HL-60 (cell line): ENCODE measurements around the gene CELF2.

Experiments used
- DNase-seq, 2 experiments: peaks; one replicate each; pipeline ENCODE4 v3.0.0-alpha.2; 2010 to 2020; ENCODE audit warnings: low read depth in 1 of 2, low spot score in 1 of 2
- H3K27ac ChIP-seq: fragments of 250-450 bp; sonication (Bioruptor Pico); replicated peaks from 2 replicates; pipeline ENCODE4 v1.5.1; 2020; ENCODE audit warnings: mild to moderate bottlenecking, moderate library complexity
- H3K27me3 ChIP-seq: fragments of 250-450 bp; sonication (Bioruptor Pico); 2 replicates; pipeline ENCODE4 v1.5.1; 2021; ENCODE audit warnings: mild to moderate bottlenecking, moderate library complexity; ENCODE audit not compliant: insufficient read depth, poor library complexity, severe bottlenecking
- H3K4me3 ChIP-seq: replicated peaks from 2 replicates; pipeline ENCODE4 v1.5.1; 2011; ENCODE audit warnings: mild to moderate bottlenecking, control low read depth, low read length; ENCODE audit not compliant: insufficient read depth
- GABPA ChIP-seq: IDR thresholded peaks from 2 replicates; pipeline ENCODE4 v1.6.1; 2012; ENCODE audit warnings: low read depth
- POLR2AphosphoS5 ChIP-seq: IDR thresholded peaks from 2 replicates; pipeline ENCODE4 v1.6.1; 2012; ENCODE audit warnings: low read depth
- REST ChIP-seq: IDR thresholded peaks from 2 replicates; pipeline ENCODE4 v1.6.1; 2012; ENCODE audit warnings: low read depth; ENCODE audit not compliant: insufficient replicate concordance
- SPI1 ChIP-seq: IDR thresholded peaks from 2 replicates; pipeline ENCODE4 v1.6.1; 2012; ENCODE audit warnings: low read depth, mild to moderate bottlenecking, borderline replicate concordance
- TF ChIP-seq, protein P1 (sequence below): IDR thresholded peaks from one replicate; pipeline ENCODE4 v1.5.1; 2011; ENCODE audit warnings: low read length, control low read depth, inconsistent platforms; ENCODE audit not compliant: insufficient read depth

CELF2 gene

GRCh38 chr10:11081408-11081807 lies 63.7 kb downstream of the CELF2 start:
- no peak for DNase-seq
- Histone ChIP-seq H3K4me3 (no peak overlapping the region), H3K27me3 (no peaks in the 10 kb centered on the region), H3K27ac (no peak overlapping the region)
- TF ChIP-seq, protein P1, sequence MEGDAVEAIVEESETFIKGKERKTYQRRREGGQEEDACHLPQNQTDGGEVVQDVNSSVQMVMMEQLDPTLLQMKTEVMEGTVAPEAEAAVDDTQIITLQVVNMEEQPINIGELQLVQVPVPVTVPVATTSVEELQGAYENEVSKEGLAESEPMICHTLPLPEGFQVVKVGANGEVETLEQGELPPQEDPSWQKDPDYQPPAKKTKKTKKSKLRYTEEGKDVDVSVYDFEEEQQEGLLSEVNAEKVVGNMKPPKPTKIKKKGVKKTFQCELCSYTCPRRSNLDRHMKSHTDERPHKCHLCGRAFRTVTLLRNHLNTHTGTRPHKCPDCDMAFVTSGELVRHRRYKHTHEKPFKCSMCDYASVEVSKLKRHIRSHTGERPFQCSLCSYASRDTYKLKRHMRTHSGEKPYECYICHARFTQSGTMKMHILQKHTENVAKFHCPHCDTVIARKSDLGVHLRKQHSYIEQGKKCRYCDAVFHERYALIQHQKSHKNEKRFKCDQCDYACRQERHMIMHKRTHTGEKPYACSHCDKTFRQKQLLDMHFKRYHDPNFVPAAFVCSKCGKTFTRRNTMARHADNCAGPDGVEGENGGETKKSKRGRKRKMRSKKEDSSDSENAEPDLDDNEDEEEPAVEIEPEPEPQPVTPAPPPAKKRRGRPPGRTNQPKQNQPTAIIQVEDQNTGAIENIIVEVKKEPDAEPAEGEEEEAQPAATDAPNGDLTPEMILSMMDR: no peak
- TF ChIP-seq GABPA (no peak), POLR2AphosphoS5 (no peak), SPI1 (no peak), REST (no peak)

GRCh38 chr10:11082526-11082925 lies 64.9 kb downstream of the CELF2 start:
- TF ChIP-seq REST (no peak), POLR2AphosphoS5 (no peak), GABPA (no peak), SPI1 (no peak)
- TF ChIP-seq, protein P1: no peak
- no peak overlapping the region for H3K4me3 ChIP-seq

DNA sequence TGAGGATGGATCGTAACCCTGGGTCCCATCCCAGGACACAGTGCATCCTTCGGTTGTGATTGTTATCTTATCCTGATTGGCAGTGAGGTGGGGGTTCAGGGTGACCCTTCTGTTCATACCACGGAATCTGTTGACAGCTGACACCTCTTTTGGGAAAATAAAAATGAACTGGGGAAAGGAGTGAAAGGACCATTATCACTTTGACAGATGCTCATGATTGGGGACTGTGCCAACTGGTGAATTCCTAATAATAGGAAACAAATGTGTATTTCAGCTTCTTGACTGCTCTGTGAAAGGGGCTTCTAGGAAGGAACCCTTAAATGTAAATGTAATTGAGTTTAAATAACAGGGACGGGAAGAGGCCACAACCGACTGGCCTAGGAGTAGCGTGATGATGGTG lies 65.4 kb downstream of the CELF2 start:
- Histone ChIP-seq H3K27ac (no peak overlapping the region), H3K4me3 (no peak overlapping the region), H3K27me3 (no peaks in the 10 kb centered on the region)
- TF ChIP-seq POLR2AphosphoS5 (no peak), GABPA (no peak), SPI1 (no peak), REST (no peak)
- TF ChIP-seq, protein P1: no peak
- no peak for DNase-seq

More at GRCh38 chr10:11082526-11082925, 64.9 kb downstream of the CELF2 start:
- Histone ChIP-seq H3K27ac (no peak overlapping the region), H3K27me3 (no peaks in the 10 kb centered on the region)
- no peak for DNase-seq
